Measurements from ENCODE around the gene BUD13. TPM values are rescaled to one million over a fixed set of nuclear protein-coding genes. Genes with fewer than 3 reads are reported as not detected.
"Not testable (repeated sequence)": the region's sequence is repeated elsewhere in the genome, so short reads cannot be mapped to it uniquely, and the experiment has no call there.

BUD13 gene
- polyA plus RNA-seq, 10 donors = 16.9 to 23.8 (median 18.0) TPM

GRCh38 chr11:116762132-116762531, 10.7 kb downstream of the BUD13 start:
- no peak for DNase-seq

GRCh38 chr11:116756044-116756443, 16.7 kb downstream of the BUD13 start:
- not testable (repeated sequence) for DNase-seq

GRCh38 chr11:116750070-116750718, 22.6 kb downstream of the BUD13 start:
- no peak for DNase-seq

- no peak for DNase-seq
Measured at GRCh38 chr11:116742104-116742503, 30.7 kb downstream of the BUD13 start.

GRCh38 chr11:116740741-116741140, 32.0 kb downstream of the BUD13 start:
- no peak for DNase-seq

- DNase-seq = no peak
Measured at GRCh38 chr11:116738975-116739374, 33.8 kb downstream of the BUD13 start.

- no peak for DNase-seq
Measured at GRCh38 chr11:116736763-116737162, 36.0 kb downstream of the BUD13 start.

GRCh38 chr11:116733969-116734508, 38.7 kb downstream of the BUD13 start:
- no peak for DNase-seq

- no peak for DNase-seq
Measured at GRCh38 chr11:116733043-116733755, 39.6 kb downstream of the BUD13 start.

- peak; percentile 41 to 72 (median 46) for DNase-seq
Measured at GRCh38 chr11:116732271-116733042, 40.3 kb downstream of the BUD13 start.

- no peak for DNase-seq
Measured at GRCh38 chr11:116731821-116732220, 41.0 kb downstream of the BUD13 start.

GRCh38 chr11:116731097-116731761, 41.6 kb downstream of the BUD13 start:
- DNase-seq = peak; percentile 7 to 44 (median 12)

GRCh38 chr11:116730601-116731000, 42.2 kb downstream of the BUD13 start:
- peak in 1 of 3 donors; percentile 48 for DNase-seq

GRCh38 chr11:116730241-116730561, 42.6 kb downstream of the BUD13 start:
- no peak for DNase-seq

GRCh38 chr11:116729501-116730240, 43.1 kb downstream of the BUD13 start:
- no peak for DNase-seq

- no peak for DNase-seq
Measured at GRCh38 chr11:116727990-116728389, 44.8 kb downstream of the BUD13 start.

GRCh38 chr11:116725434-116726221, 47.2 kb downstream of the BUD13 start:
- DNase-seq = peak in 1 of 3 donors; percentile 7

- DNase-seq = no peak
Measured at GRCh38 chr11:116724813-116725212, 48.0 kb downstream of the BUD13 start.

- DNase-seq = no peak
Measured at GRCh38 chr11:116723511-116723910, 49.3 kb downstream of the BUD13 start.

GRCh38 chr11:116721988-116722387, 50.8 kb downstream of the BUD13 start:
- DNase-seq = no peak

Data from muscle of back (tissue), 11 donors.